ENCODE data around the gene ATPAF2.
A peak's percentile ranks its signal among the peaks of the same experiment; 100 is the strongest.

The ATPAF2 gene

GRCh38 chr17:18038861-18039534 lies at the start of gene ATPAF2, which contains the start of gene GID4:
ATPAF2 (minus strand) TSS chr17:18039168; CDS start chr17:18039013, 155 bp downstream.
GID4 (plus strand) TSS chr17:18039408; CDS start chr17:18039465, 57 bp downstream.
- peak within 1 kb of the TSS; percentile 54 for H3K27ac ChIP-seq (ENCODE audit: low read depth, low read length)

GRCh38 chr17:18087610-18088491 lies 48.9 kb upstream of the ATPAF2 start, which contains the start of gene DRG2:
DRG2 (plus strand) TSS chr17:18087948; CDS start chr17:18088024, 76 bp downstream.
- Histone ChIP-seq H3K4me3 (ENCODE audit: low read depth in 1 of 2, low read length in 2 of 2) (peak within 1 kb of the TSS; percentile 90 to 98), H3K9ac (ENCODE audit: low read depth in 1 of 2, low read length in 2 of 2) (peak within 1 kb of the TSS; percentile 63 to 87), H3K27me3 (ENCODE audit: control insufficient read depth in 1 of 2, insufficient read depth in 2 of 2, low read length in 2 of 2) (no peaks in the 10 kb centered on the region), H3K27ac (ENCODE audit: low read depth, low read length) (no peak within 1 kb of the TSS), H3K36me3 (ENCODE audit: control insufficient read depth in 1 of 2, insufficient read depth in 2 of 2, low read length in 2 of 2) (peaks cover 2 to 7% of the 10 kb centered on the region in 2 donors), H3K4me1 (ENCODE audit: control insufficient read depth in 1 of 2, insufficient read depth in 2 of 2, low read length in 2 of 2) (peaks cover 7 to 10% of the 10 kb centered on the region in 2 donors), H3K9me3 (ENCODE audit: control insufficient read depth in 1 of 2, low read length in 2 of 2) (no peaks in the 10 kb centered on the region)

More at GRCh38 chr17:18038861-18039534, at the start of gene ATPAF2, which contains the start of gene GID4:
- Histone ChIP-seq H3K9ac (ENCODE audit: low read depth in 1 of 2, low read length in 2 of 2) (peak within 1 kb of the TSS; percentile 75 to 85), H3K27me3 (ENCODE audit: control insufficient read depth in 1 of 2, insufficient read depth in 2 of 2, low read length in 2 of 2) (no peaks in the 10 kb centered on the region), H3K4me1 (ENCODE audit: control insufficient read depth in 1 of 2, insufficient read depth in 2 of 2, low read length in 2 of 2) (peaks cover 22 to 26% of the 10 kb centered on the region in 2 donors), H3K9me3 (ENCODE audit: control insufficient read depth in 1 of 2, low read length in 2 of 2) (no peaks in the 10 kb centered on the region), H3K36me3 (ENCODE audit: control insufficient read depth in 1 of 2, insufficient read depth in 2 of 2, low read length in 2 of 2) (no peaks in the 10 kb centered on the region), H3K4me3 (ENCODE audit: low read depth in 1 of 2, low read length in 2 of 2) (peak within 1 kb of the TSS; percentile 95)

- H3K4me1 ChIP-seq (ENCODE audit: control insufficient read depth in 1 of 2, insufficient read depth in 2 of 2, low read length in 2 of 2) = peaks cover 7 to 10% of the 10 kb centered on the region in 2 donors
Measured at GRCh38 chr17:18084256-18084655, 45.3 kb upstream of the ATPAF2 start.

GRCh38 chr17:18079543-18079942 lies 40.6 kb upstream of the ATPAF2 start:
- Histone ChIP-seq H3K4me3 (ENCODE audit: low read depth in 1 of 2, low read length in 2 of 2) (no peak overlapping the region), H3K27ac (ENCODE audit: low read depth, low read length) (no peak overlapping the region), H3K9ac (ENCODE audit: low read depth in 1 of 2, low read length in 2 of 2) (no peak overlapping the region), H3K27me3 (ENCODE audit: control insufficient read depth in 1 of 2, insufficient read depth in 2 of 2, low read length in 2 of 2) (peaks cover 0 to 3% of the 10 kb centered on the region in 2 donors), H3K4me1 (ENCODE audit: control insufficient read depth in 1 of 2, insufficient read depth in 2 of 2, low read length in 2 of 2) (no peaks in the 10 kb centered on the region), H3K36me3 (ENCODE audit: control insufficient read depth in 1 of 2, insufficient read depth in 2 of 2, low read length in 2 of 2) (no peaks in the 10 kb centered on the region), H3K9me3 (ENCODE audit: control insufficient read depth in 1 of 2, low read length in 2 of 2) (no peaks in the 10 kb centered on the region)

More at GRCh38 chr17:18084256-18084655, 45.3 kb upstream of the ATPAF2 start:
- Histone ChIP-seq H3K4me3 (ENCODE audit: low read depth in 1 of 2, low read length in 2 of 2) (no peak overlapping the region), H3K36me3 (ENCODE audit: control insufficient read depth in 1 of 2, insufficient read depth in 2 of 2, low read length in 2 of 2) (no peaks in the 10 kb centered on the region), H3K9ac (ENCODE audit: low read depth in 1 of 2, low read length in 2 of 2) (no peak overlapping the region), H3K9me3 (ENCODE audit: control insufficient read depth in 1 of 2, low read length in 2 of 2) (no peaks in the 10 kb centered on the region), H3K27me3 (ENCODE audit: control insufficient read depth in 1 of 2, insufficient read depth in 2 of 2, low read length in 2 of 2) (no peaks in the 10 kb centered on the region), H3K27ac (ENCODE audit: low read depth, low read length) (no peak overlapping the region)

GRCh38 chr17:18076936-18077335 lies 38.0 kb upstream of the ATPAF2 start:
- Histone ChIP-seq H3K27ac (ENCODE audit: low read depth, low read length) (no peak overlapping the region), H3K4me3 (ENCODE audit: low read depth in 1 of 2, low read length in 2 of 2) (no peak overlapping the region), H3K9me3 (ENCODE audit: control insufficient read depth in 1 of 2, low read length in 2 of 2) (no peaks in the 10 kb centered on the region), H3K4me1 (ENCODE audit: control insufficient read depth in 1 of 2, insufficient read depth in 2 of 2, low read length in 2 of 2) (no peaks in the 10 kb centered on the region), H3K27me3 (ENCODE audit: control insufficient read depth in 1 of 2, insufficient read depth in 2 of 2, low read length in 2 of 2) (peaks cover 0 to 3% of the 10 kb centered on the region in 2 donors), H3K36me3 (ENCODE audit: control insufficient read depth in 1 of 2, insufficient read depth in 2 of 2, low read length in 2 of 2) (no peaks in the 10 kb centered on the region), H3K9ac (ENCODE audit: low read depth in 1 of 2, low read length in 2 of 2) (no peak overlapping the region)

GRCh38 chr17:18074566-18075272 lies 35.8 kb upstream of the ATPAF2 start:
- peaks cover 0 to 4% of the 10 kb centered on the region in 2 donors for H3K4me1 ChIP-seq (ENCODE audit: control insufficient read depth in 1 of 2, insufficient read depth in 2 of 2, low read length in 2 of 2)
- H3K27ac ChIP-seq (ENCODE audit: low read depth, low read length) = no peak overlapping the region
- no peak overlapping the region for H3K9ac ChIP-seq (ENCODE audit: low read depth in 1 of 2, low read length in 2 of 2)
- no peak overlapping the region for H3K4me3 ChIP-seq (ENCODE audit: low read depth in 1 of 2, low read length in 2 of 2)
- H3K9me3 ChIP-seq (ENCODE audit: control insufficient read depth in 1 of 2, low read length in 2 of 2) = no peaks in the 10 kb centered on the region
- H3K36me3 ChIP-seq (ENCODE audit: control insufficient read depth in 1 of 2, insufficient read depth in 2 of 2, low read length in 2 of 2) = no peaks in the 10 kb centered on the region
- peaks cover 0 to 3% of the 10 kb centered on the region in 2 donors for H3K27me3 ChIP-seq (ENCODE audit: control insufficient read depth in 1 of 2, insufficient read depth in 2 of 2, low read length in 2 of 2)

GRCh38 chr17:18071751-18072150 lies 32.8 kb upstream of the ATPAF2 start:
- Histone ChIP-seq H3K27me3 (ENCODE audit: control insufficient read depth in 1 of 2, insufficient read depth in 2 of 2, low read length in 2 of 2) (peaks cover 0 to 3% of the 10 kb centered on the region in 2 donors), H3K4me3 (ENCODE audit: low read depth in 1 of 2, low read length in 2 of 2) (no peak overlapping the region), H3K9me3 (ENCODE audit: control insufficient read depth in 1 of 2, low read length in 2 of 2) (no peaks in the 10 kb centered on the region), H3K27ac (ENCODE audit: low read depth, low read length) (no peak overlapping the region), H3K9ac (ENCODE audit: low read depth in 1 of 2, low read length in 2 of 2) (no peak overlapping the region), H3K4me1 (ENCODE audit: control insufficient read depth in 1 of 2, insufficient read depth in 2 of 2, low read length in 2 of 2) (peaks cover 0 to 4% of the 10 kb centered on the region in 2 donors), H3K36me3 (ENCODE audit: control insufficient read depth in 1 of 2, insufficient read depth in 2 of 2, low read length in 2 of 2) (peaks cover 0 to 5% of the 10 kb centered on the region in 2 donors)

GRCh38 chr17:18070861-18071340 lies 31.9 kb upstream of the ATPAF2 start:
- no peak overlapping the region for H3K4me3 ChIP-seq (ENCODE audit: low read depth in 1 of 2, low read length in 2 of 2)
- peaks cover 0 to 3% of the 10 kb centered on the region in 2 donors for H3K27me3 ChIP-seq (ENCODE audit: control insufficient read depth in 1 of 2, insufficient read depth in 2 of 2, low read length in 2 of 2)
- no peaks in the 10 kb centered on the region for H3K9me3 ChIP-seq (ENCODE audit: control insufficient read depth in 1 of 2, low read length in 2 of 2)
- H3K36me3 ChIP-seq (ENCODE audit: control insufficient read depth in 1 of 2, insufficient read depth in 2 of 2, low read length in 2 of 2) = peaks cover 0 to 11% of the 10 kb centered on the region in 2 donors
- H3K27ac ChIP-seq (ENCODE audit: low read depth, low read length) = no peak overlapping the region
- peaks cover 0 to 4% of the 10 kb centered on the region in 2 donors for H3K4me1 ChIP-seq (ENCODE audit: control insufficient read depth in 1 of 2, insufficient read depth in 2 of 2, low read length in 2 of 2)
- no peak overlapping the region for H3K9ac ChIP-seq (ENCODE audit: low read depth in 1 of 2, low read length in 2 of 2)

- H3K36me3 ChIP-seq (ENCODE audit: control insufficient read depth in 1 of 2, insufficient read depth in 2 of 2, low read length in 2 of 2) = peaks cover 0 to 26% of the 10 kb centered on the region in 2 donors
- no peak overlapping the region for H3K27ac ChIP-seq (ENCODE audit: low read depth, low read length)
- peaks cover 0 to 4% of the 10 kb centered on the region in 2 donors for H3K4me1 ChIP-seq (ENCODE audit: control insufficient read depth in 1 of 2, insufficient read depth in 2 of 2, low read length in 2 of 2)
- no peak overlapping the region for H3K9ac ChIP-seq (ENCODE audit: low read depth in 1 of 2, low read length in 2 of 2)
- H3K4me3 ChIP-seq (ENCODE audit: low read depth in 1 of 2, low read length in 2 of 2) = no peak overlapping the region
- H3K9me3 ChIP-seq (ENCODE audit: control insufficient read depth in 1 of 2, low read length in 2 of 2) = no peaks in the 10 kb centered on the region
- no peaks in the 10 kb centered on the region for H3K27me3 ChIP-seq (ENCODE audit: control insufficient read depth in 1 of 2, insufficient read depth in 2 of 2, low read length in 2 of 2)
Measured at GRCh38 chr17:18069101-18069500, 30.1 kb upstream of the ATPAF2 start.
